ENCODE measurements around the gene RNF123.
A peak's percentile ranks its signal among the peaks of the same experiment; 100 is the strongest.

The RNF123 gene

DNA sequence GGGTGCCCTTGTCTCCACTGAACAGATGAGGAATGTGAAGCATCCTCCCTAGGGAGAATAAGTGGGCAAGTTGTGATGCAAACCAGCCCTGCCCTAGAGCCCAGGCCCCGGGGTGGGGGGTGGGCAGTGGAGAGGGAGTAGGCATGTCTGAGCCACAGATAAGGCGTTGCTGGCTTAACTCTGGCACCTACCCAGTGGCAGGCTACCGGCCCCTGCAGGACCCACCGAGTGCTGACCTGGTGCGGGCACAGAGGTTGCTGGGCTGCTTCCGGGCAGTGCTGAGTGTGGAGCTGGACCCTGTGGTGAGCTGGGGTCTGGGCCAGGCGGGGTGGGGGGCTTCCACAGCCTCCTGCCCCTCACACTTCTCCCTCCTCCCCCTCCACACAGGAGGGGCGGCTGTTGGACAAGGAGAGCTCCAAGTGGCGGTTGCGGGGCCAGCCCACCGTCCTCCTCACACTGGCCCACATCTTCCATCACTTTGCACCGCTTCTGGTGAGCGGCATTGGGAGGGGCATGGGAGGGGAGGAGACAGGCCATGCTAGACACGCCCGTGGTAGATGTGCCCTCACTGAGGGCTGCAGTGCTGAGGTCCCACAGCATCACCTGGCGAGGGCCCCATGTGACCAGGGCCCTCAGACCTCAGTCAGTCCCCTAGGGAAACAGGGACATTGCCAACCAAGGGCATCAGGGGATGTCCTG, 10.1 kb downstream of the RNF123 start:
- TF ChIP-seq ZFX (IDR thresholded peaks at IDR 0.05; ENCODE audit: borderline replicate concordance): no peak
- TF ChIP-seq, protein P1, sequence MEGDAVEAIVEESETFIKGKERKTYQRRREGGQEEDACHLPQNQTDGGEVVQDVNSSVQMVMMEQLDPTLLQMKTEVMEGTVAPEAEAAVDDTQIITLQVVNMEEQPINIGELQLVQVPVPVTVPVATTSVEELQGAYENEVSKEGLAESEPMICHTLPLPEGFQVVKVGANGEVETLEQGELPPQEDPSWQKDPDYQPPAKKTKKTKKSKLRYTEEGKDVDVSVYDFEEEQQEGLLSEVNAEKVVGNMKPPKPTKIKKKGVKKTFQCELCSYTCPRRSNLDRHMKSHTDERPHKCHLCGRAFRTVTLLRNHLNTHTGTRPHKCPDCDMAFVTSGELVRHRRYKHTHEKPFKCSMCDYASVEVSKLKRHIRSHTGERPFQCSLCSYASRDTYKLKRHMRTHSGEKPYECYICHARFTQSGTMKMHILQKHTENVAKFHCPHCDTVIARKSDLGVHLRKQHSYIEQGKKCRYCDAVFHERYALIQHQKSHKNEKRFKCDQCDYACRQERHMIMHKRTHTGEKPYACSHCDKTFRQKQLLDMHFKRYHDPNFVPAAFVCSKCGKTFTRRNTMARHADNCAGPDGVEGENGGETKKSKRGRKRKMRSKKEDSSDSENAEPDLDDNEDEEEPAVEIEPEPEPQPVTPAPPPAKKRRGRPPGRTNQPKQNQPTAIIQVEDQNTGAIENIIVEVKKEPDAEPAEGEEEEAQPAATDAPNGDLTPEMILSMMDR (IDR thresholded peaks at IDR 0.05): no peak

DNA sequence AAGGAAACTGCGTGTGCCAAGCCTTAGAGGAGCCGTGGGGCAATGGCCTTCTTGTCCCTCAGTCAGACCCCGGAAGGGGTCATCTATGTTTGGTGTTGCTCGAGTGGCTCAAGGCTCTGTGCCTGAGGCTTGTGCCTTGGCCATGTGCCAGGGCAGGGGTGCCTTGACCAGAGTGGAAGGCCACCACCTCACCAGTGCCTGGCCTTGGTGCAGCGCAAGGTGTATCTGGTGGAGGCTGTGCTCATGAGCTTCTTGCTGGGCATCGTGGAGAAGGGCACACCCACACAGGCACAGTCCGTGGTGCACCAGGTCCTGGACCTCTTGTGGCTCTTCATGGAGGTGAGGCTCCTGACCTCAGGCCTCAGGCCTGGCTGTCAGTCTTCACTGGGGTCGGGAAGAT, 10.7 kb downstream of the RNF123 start:
- no peak overlapping the region for H3K27ac ChIP-seq
- TF ChIP-seq ZFX (IDR thresholded peaks at IDR 0.05; ENCODE audit: borderline replicate concordance): no peak
- TF ChIP-seq, protein P1 (IDR thresholded peaks at IDR 0.05): no peak

More for the DNA sequence above, 10.1 kb downstream of the RNF123 start:
- H3K27ac ChIP-seq: no peak overlapping the region

DNA sequence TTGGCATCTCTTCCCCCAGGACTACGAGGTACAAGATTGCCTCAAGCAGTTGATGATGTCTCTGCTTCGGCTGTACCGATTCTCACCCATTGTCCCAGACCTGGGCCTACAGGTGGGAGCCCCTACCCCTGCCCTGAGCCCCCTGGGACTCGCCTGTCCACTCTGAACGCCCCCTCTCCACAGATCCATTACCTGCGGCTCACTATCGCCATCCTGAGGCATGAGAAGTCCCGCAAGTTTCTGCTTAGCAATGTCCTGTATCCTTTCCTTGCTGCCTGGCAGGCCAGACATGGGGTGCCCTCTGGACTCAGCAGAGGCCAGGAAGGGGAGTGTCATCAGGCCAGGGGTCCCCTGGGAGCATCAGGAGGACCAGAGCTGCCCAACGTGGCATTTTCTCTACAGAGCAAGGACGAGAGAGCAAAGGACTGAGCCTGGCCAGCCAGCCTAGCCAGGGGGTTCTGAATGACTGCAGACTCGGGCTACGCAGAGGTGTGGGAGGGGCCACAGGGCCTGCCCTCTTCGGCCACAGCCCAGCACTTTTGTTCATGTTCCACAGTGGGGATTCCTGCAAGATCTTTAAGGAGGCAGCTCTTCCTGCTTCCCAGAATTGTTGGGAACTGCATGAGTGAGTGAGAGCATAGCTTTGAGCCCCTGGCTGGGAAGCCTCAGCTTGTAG, 11.2 kb downstream of the RNF123 start:
- TF ChIP-seq, protein P1 (IDR thresholded peaks at IDR 0.05): peak; percentile 30
- no peak for TF ChIP-seq ZFX (IDR thresholded peaks at IDR 0.05; ENCODE audit: borderline replicate concordance)
- no peak overlapping the region for H3K27ac ChIP-seq

DNA sequence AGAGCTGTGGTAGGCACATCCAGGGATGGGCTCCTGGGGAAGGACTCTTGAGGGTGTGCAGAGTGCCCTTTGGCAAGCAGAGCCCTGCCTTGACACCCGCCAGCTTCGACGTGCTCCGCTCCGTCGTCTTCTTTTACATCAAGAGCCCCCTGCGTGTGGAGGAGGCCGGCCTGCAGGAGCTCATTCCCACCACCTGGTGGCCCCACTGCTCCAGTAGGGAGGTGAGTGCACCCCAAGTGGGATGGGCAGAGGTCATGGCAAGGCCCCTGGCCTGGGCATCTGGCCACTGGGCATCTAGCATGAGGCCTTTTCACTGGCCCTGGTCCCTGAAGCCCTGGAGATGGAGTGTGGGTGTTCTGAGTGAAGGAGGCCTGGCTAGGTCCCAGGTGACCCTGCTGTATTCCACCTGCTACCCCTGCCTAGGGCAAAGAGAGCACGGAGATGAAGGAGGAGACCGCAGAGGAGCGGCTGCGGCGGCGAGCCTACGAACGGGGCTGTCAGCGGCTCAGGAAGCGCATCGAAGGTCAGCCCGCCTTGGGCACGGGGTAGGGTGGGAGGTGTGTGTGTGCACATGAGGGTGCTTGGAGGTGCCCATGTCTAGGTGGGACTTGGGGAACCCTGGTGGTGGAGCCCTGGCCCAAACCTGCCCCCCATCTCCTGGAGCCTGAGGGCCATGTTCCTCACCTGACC, 12.2 kb downstream of the RNF123 start:
- no peak overlapping the region for H3K27ac ChIP-seq
- TF ChIP-seq, protein P1 (IDR thresholded peaks at IDR 0.05): peak; percentile 57
- TF ChIP-seq ZFX (IDR thresholded peaks at IDR 0.05; ENCODE audit: borderline replicate concordance): no peak

DNA sequence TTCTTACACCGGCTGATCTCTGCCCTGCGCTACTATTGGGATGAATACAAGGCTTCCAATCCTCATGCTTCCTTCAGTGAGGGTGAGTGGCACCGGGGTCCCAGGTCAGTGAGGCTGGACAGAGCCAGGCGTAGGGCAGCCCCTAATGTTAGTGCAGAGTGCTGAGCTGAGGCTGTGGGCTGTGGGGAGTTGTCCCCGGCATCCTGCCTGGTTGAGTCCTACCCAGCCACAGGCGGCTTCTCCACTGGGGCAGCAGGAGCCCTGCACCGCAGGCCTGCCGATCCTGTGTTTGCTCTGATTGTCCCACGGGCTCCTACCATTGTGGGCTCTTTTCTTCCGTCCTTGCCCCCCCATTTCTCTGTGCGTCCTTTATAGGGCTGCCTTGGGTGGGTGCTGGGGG, 13.3 kb downstream of the RNF123 start:
- no peak for TF ChIP-seq ZFX (IDR thresholded peaks at IDR 0.05; ENCODE audit: borderline replicate concordance)
- TF ChIP-seq, protein P1 (IDR thresholded peaks at IDR 0.05): no peak
- no peak overlapping the region for H3K27ac ChIP-seq

DNA sequence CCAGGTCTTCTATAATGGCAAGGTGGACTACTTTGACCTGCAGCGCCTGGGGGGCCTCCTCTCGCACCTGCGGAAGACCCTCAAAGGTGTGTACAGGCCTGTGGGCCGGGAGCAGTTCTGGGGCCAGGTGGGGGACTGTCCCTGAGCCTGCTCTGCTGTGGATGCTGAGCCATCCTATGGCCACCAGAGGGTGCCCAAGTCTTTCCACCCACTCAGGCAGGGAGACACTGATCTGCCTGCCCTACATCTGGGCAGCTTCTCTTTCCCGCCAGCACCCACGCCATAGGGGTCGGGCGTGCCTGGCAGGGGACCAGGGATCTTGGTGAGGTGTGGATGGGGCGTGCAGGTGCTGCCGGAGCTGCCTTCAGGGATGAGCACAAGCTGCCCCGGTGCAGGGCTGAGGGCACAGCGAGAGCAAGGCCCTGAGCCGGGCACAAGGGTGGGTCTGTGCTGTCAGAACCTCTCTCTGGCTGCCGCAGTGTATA, 14.1 kb downstream of the RNF123 start:
- TF ChIP-seq, protein P1 (IDR thresholded peaks at IDR 0.05): peak; percentile 87
- no peak for TF ChIP-seq ZFX (IDR thresholded peaks at IDR 0.05; ENCODE audit: borderline replicate concordance)
- no peak overlapping the region for H3K27ac ChIP-seq

All from 22Rv1 (cell line).